ENCODE results near the gene DDX3X. TPM values are rescaled to one million over a fixed set of nuclear protein-coding genes. Genes with fewer than 3 reads are reported as not detected.
A peak's percentile ranks its signal among the peaks of the same experiment; 100 is the strongest.

DDX3X gene
- total RNA-seq, 1 donor from 2014 or later = 212 TPM

DNA sequence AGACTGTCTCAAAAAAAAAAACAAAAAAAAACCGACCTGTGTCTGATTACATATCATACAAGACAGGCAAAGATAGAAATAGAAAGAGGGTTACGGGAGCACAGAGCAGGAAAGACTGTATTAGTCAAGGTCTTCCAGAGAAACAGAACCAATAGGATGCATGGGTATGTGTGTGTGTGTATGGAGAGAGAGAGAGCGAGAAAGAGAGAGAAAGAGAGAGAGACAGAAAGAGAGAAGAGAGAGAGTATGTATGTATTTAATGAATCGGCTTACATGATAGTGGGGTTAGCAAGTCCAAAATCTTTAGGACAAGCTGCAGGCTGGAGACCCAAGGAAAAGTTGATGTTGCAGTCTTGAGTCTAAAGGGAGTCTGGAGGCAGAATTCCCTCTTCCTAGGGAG lies 7.5 kb upstream of the DDX3X start:
- no peaks in the 10 kb centered on the region for H3K36me3 Mint-ChIP-seq (ENCODE audit: unreplicated experiment)
- TF ChIP-seq, protein P1, sequence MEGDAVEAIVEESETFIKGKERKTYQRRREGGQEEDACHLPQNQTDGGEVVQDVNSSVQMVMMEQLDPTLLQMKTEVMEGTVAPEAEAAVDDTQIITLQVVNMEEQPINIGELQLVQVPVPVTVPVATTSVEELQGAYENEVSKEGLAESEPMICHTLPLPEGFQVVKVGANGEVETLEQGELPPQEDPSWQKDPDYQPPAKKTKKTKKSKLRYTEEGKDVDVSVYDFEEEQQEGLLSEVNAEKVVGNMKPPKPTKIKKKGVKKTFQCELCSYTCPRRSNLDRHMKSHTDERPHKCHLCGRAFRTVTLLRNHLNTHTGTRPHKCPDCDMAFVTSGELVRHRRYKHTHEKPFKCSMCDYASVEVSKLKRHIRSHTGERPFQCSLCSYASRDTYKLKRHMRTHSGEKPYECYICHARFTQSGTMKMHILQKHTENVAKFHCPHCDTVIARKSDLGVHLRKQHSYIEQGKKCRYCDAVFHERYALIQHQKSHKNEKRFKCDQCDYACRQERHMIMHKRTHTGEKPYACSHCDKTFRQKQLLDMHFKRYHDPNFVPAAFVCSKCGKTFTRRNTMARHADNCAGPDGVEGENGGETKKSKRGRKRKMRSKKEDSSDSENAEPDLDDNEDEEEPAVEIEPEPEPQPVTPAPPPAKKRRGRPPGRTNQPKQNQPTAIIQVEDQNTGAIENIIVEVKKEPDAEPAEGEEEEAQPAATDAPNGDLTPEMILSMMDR (IDR thresholded peaks at IDR 0.05) = no peak
- no peaks in the 10 kb centered on the region for H3K9me3 Mint-ChIP-seq (ENCODE audit: unreplicated experiment)
- no peak for DNase-seq (ENCODE audit: extremely low spot score, unreplicated experiment)
- H3K4me3 Mint-ChIP-seq (ENCODE audit: unreplicated experiment) = no peak overlapping the region
- H3K4me1 Mint-ChIP-seq (ENCODE audit: unreplicated experiment) = no peaks in the 10 kb centered on the region
- no peaks in the 10 kb centered on the region for H3K27me3 Mint-ChIP-seq (ENCODE audit: unreplicated experiment)
- no peak overlapping the region for H3K27ac Mint-ChIP-seq (ENCODE audit: unreplicated experiment)

DNA sequence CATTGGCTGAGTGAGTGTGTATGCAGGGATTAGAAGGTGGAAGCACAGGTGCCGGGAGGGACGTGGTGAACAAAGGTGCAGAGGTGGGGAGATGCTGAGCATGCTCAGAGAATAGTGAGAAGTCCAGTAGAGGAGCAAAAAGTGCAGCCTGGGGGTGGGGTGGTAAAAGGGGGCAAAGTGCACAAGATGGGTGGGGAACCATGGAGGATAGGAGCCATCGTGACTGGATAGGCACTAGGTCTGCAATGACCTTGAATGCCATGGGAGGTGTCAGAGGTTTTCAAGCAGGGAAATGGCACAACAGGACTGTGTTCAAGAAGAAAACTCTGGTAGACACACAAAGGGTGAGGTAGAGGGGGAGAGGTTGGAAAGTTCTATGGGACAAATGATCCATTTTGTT lies 6.6 kb upstream of the DDX3X start:
- H3K4me1 Mint-ChIP-seq (ENCODE audit: unreplicated experiment) = peaks cover 7% of the 10 kb centered on the region
- TF ChIP-seq, protein P1 (IDR thresholded peaks at IDR 0.05) = no peak
- no peaks in the 10 kb centered on the region for H3K9me3 Mint-ChIP-seq (ENCODE audit: unreplicated experiment)
- H3K36me3 Mint-ChIP-seq (ENCODE audit: unreplicated experiment) = no peaks in the 10 kb centered on the region
- DNase-seq (ENCODE audit: extremely low spot score, unreplicated experiment) = no peak
- H3K4me3 Mint-ChIP-seq (ENCODE audit: unreplicated experiment) = no peak overlapping the region
- no peak overlapping the region for H3K27ac Mint-ChIP-seq (ENCODE audit: unreplicated experiment)
- no peaks in the 10 kb centered on the region for H3K27me3 Mint-ChIP-seq (ENCODE audit: unreplicated experiment)

DNA sequence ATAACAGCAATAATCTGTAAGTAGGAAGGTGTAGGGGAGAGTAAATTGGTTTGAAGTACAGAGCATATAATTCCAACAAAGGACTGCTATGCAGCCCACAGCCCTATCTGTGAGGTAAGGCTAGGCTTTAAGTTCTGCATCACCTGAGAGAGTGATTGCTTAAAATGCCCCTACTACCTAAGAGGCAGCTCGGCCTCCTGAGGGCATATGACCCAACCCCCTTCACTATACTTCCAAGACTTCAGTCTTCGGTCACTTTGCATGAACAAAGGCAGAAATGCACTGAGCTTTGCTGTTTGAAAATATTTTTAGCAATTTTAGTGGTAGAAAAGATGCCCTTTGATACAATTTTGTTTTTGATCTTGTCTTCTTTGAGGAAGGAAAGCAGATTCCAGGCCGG lies 4.9 kb upstream of the DDX3X start:
- Mint-ChIP-seq H3K27ac (ENCODE audit: unreplicated experiment) (no peak overlapping the region), H3K36me3 (ENCODE audit: unreplicated experiment) (no peaks in the 10 kb centered on the region), H3K27me3 (ENCODE audit: unreplicated experiment) (no peaks in the 10 kb centered on the region), H3K9me3 (ENCODE audit: unreplicated experiment) (no peaks in the 10 kb centered on the region), H3K4me1 (ENCODE audit: unreplicated experiment) (peaks cover 13% of the 10 kb centered on the region), H3K4me3 (ENCODE audit: unreplicated experiment) (no peak overlapping the region)
- TF ChIP-seq, protein P1 (IDR thresholded peaks at IDR 0.05) = no peak
- DNase-seq (ENCODE audit: extremely low spot score, unreplicated experiment) = no peak

DNA sequence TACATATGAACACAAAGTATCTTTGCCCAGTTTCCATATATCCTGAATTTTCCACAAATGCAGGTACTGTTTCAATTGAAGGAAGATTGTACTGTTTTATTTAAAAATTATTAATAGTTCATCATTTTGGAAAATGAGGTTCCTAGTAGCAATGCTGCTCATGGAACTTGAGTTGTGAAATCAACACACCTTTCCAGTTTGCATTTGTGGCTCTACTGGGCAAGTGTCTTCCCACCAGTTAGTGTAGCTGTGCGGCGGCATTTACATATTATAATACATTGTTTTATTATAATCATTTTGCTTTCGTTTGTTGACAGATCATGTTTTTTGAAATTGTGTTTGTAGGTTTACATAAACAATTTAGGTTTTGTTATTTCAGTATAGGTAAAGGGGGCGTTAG lies 2.0 kb upstream of the DDX3X start:
- peak overlapping the region; percentile 82 for H3K4me3 Mint-ChIP-seq (ENCODE audit: unreplicated experiment)
- no peaks in the 10 kb centered on the region for H3K9me3 Mint-ChIP-seq (ENCODE audit: unreplicated experiment)
- H3K4me1 Mint-ChIP-seq (ENCODE audit: unreplicated experiment) = peaks cover 25% of the 10 kb centered on the region
- H3K27me3 Mint-ChIP-seq (ENCODE audit: unreplicated experiment) = no peaks in the 10 kb centered on the region
- H3K27ac Mint-ChIP-seq (ENCODE audit: unreplicated experiment) = peak overlapping the region; percentile 100
- no peak for DNase-seq (ENCODE audit: extremely low spot score, unreplicated experiment)
- TF ChIP-seq, protein P1 (IDR thresholded peaks at IDR 0.05) = no peak
- H3K36me3 Mint-ChIP-seq (ENCODE audit: unreplicated experiment) = no peaks in the 10 kb centered on the region

DNA sequence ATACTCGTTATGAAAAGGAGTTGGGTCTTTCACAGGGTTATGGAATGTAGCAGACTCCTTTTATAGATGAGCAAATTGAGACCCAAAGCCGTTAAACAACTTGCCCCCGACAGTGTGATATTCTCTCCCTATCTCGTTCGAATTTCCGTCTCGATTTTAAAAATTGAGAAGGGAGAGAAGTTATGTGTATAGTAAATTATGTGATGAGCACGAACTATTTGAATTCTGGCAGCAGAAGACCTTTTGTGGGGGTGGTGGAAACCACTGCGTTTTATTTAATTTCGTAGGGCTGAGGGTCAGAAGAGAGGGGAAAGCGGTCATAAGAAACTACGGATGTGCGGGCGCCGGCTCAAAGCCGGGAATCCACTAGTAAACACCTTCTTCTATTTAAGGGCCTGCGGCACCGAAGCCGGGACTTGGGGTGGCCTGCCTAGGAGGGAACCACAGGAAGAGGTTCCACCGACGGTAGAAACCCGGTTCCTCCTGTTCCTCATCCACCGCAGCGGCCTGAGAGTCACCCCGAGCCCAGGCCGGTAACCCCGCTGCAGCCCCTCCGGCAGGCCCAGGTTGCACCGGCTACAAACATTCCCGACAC lies 1.5 kb upstream of the DDX3X start:
- no peak for DNase-seq (ENCODE audit: extremely low spot score, unreplicated experiment)
- peaks cover 30% of the 10 kb centered on the region for H3K4me1 Mint-ChIP-seq (ENCODE audit: unreplicated experiment)
- H3K36me3 Mint-ChIP-seq (ENCODE audit: unreplicated experiment) = no peaks in the 10 kb centered on the region
- peak overlapping the region; percentile 100 for H3K27ac Mint-ChIP-seq (ENCODE audit: unreplicated experiment)
- H3K9me3 Mint-ChIP-seq (ENCODE audit: unreplicated experiment) = no peaks in the 10 kb centered on the region
- peak overlapping the region; percentile 82 for H3K4me3 Mint-ChIP-seq (ENCODE audit: unreplicated experiment)
- TF ChIP-seq, protein P1 (IDR thresholded peaks at IDR 0.05) = no peak
- no peaks in the 10 kb centered on the region for H3K27me3 Mint-ChIP-seq (ENCODE audit: unreplicated experiment)

All from osteocyte (in vitro differentiated cells).